Lower leg skin (tissue), 3 donors: Measurements from ENCODE around the gene HIPK2.

Source experiments
- POLR2A ChIP-seq, 2 donors: fragments of 450-650 bp; IDR thresholded peaks; one replicate each; pipeline ENCODE4 v1.6.1; 2016 to 2017; ENCODE audit warnings: antibody characterized with exemption in 2 of 2, mild to moderate bottlenecking in 1 of 2, moderate library complexity in 1 of 2
- TF ChIP-seq, protein P1 (sequence below), 3 donors: fragments of 450-650 bp; IDR thresholded peaks; one replicate each; pipeline ENCODE4 v1.5.1; 2016; ENCODE audit warnings: antibody characterized with exemption in 3 of 3, mild to moderate bottlenecking in 3 of 3, moderate library complexity in 2 of 3

DNA sequence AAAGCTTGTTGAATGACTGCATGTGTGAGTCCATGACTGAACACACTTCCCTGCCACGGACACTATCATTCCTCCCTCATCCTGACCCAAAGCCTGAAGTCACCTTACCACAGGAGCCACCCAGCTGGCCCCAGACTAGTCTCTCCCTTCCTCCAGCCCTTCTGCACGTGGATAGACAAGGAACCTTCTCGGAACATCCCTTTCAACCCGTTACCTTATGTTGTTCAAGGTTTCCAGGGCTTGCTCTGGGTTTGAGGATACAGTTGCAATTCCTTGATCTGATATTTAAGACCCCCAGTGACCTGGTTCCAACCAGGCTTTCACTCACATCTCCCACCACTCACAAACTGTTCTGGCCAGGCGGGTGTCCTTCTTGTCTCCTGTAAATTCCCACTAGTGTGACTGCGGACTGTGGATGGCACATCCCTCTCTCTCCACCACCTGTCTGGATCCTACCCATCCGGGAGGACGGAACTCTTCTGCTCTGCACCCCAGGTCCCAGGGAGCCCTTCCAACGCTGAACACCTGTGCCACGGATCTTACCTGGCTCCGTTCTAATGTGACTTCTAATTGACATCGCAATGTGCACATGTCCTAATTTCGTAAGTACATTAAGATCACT is 62.5 kb downstream of the HIPK2 start:
- TF ChIP-seq, protein P1, sequence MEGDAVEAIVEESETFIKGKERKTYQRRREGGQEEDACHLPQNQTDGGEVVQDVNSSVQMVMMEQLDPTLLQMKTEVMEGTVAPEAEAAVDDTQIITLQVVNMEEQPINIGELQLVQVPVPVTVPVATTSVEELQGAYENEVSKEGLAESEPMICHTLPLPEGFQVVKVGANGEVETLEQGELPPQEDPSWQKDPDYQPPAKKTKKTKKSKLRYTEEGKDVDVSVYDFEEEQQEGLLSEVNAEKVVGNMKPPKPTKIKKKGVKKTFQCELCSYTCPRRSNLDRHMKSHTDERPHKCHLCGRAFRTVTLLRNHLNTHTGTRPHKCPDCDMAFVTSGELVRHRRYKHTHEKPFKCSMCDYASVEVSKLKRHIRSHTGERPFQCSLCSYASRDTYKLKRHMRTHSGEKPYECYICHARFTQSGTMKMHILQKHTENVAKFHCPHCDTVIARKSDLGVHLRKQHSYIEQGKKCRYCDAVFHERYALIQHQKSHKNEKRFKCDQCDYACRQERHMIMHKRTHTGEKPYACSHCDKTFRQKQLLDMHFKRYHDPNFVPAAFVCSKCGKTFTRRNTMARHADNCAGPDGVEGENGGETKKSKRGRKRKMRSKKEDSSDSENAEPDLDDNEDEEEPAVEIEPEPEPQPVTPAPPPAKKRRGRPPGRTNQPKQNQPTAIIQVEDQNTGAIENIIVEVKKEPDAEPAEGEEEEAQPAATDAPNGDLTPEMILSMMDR (IDR thresholded peaks at IDR 0.05): no peak
- no peak for TF ChIP-seq POLR2A (IDR thresholded peaks at IDR 0.05)
